Activated CD4-positive, alpha-beta T cell treated with anti-CD3 and anti-CD28 coated beads, Interleukin-2, amount 50 U/mL, for 16 hours (primary cell): Measurements from ENCODE around the gene PAPOLA.

ENCODE experiments used
- DNase-seq: peaks from one replicate; pipeline ENCODE4 v3.0.0-alpha.2; 2020

The PAPOLA gene

GRCh38 chr14:96568621-96569020 lies 66.4 kb downstream of the PAPOLA start:
- no peak for DNase-seq

- no peak for DNase-seq
Observed at GRCh38 chr14:96571311-96571710, 69.1 kb downstream of the PAPOLA start.

- no peak for DNase-seq
Observed at GRCh38 chr14:96573473-96574100, 71.4 kb downstream of the PAPOLA start.

- no peak for DNase-seq
Observed at GRCh38 chr14:96574171-96574632, 72.0 kb downstream of the PAPOLA start.

GRCh38 chr14:96574633-96575632 lies 72.8 kb downstream of the PAPOLA start:
- no peak for DNase-seq

GRCh38 chr14:96576359-96576758 lies 74.2 kb downstream of the PAPOLA start:
- no peak for DNase-seq

- no peak for DNase-seq
Observed at GRCh38 chr14:96576937-96577336, 74.8 kb downstream of the PAPOLA start.

- DNase-seq, result no peak
Observed at GRCh38 chr14:96578619-96579018, 76.4 kb downstream of the PAPOLA start.

- DNase-seq, result no peak
Observed at GRCh38 chr14:96579358-96579757, 77.2 kb downstream of the PAPOLA start.

- no peak for DNase-seq
Observed at GRCh38 chr14:96579855-96580254, 77.7 kb downstream of the PAPOLA start.

- DNase-seq, result no peak
Observed at GRCh38 chr14:96580566-96580965, 78.4 kb downstream of the PAPOLA start.

GRCh38 chr14:96581026-96581425 lies 78.8 kb downstream of the PAPOLA start:
- no peak for DNase-seq

GRCh38 chr14:96581902-96582301 lies 79.7 kb downstream of the PAPOLA start:
- DNase-seq, result no peak

- DNase-seq, result no peak
Observed at GRCh38 chr14:96582411-96582961, 80.3 kb downstream of the PAPOLA start.

GRCh38 chr14:96582995-96583394 lies 80.8 kb downstream of the PAPOLA start:
- no peak for DNase-seq

GRCh38 chr14:96583569-96584041 lies 81.4 kb downstream of the PAPOLA start:
- no peak for DNase-seq

- peak; percentile 28 for DNase-seq
Observed at GRCh38 chr14:96584199-96584906, 82.2 kb downstream of the PAPOLA start.

GRCh38 chr14:96584907-96585671 lies 82.9 kb downstream of the PAPOLA start:
- no peak for DNase-seq

GRCh38 chr14:96585672-96586013 lies 83.5 kb downstream of the PAPOLA start:
- DNase-seq, result no peak

- no peak for DNase-seq
Observed at GRCh38 chr14:96586056-96586455, 83.9 kb downstream of the PAPOLA start.

- DNase-seq, result no peak
Observed at GRCh38 chr14:96586921-96587822, 85.0 kb downstream of the PAPOLA start.
